Upper lobe of left lung (tissue), 6 donors: ENCODE results near the gene HEATR5A. TPM values are rescaled to one million over a fixed set of nuclear protein-coding genes. Genes with fewer than 3 reads are reported as not detected.

Source experiments
- ATAC-seq, 2 donors: fragments of 200-7000 bp; cut with Tn5 transposase; one replicate each; pipeline ENCODE4 v1.9.1; 2022; ENCODE audit warnings: mild to moderate bottlenecking in 2 of 2, moderate library complexity in 2 of 2; ENCODE audit not compliant: low FRiP score in 2 of 2
- DNase-seq, 2 donors: peaks; one replicate each; pipeline ENCODE4 v3.0.0-alpha.2; 2019 to 2020
- H3K27ac ChIP-seq, 4 donors: fragments of 200-600 bp; sonication (generic); one replicate each; pipeline ENCODE4 v1.5.1; 2016 to 2019
- H3K27me3 ChIP-seq, 4 donors: fragments of 200-600 bp; sonication (generic); one replicate each; pipeline ENCODE4 v1.5.1; 2017 to 2019
- H3K36me3 ChIP-seq, 4 donors: fragments of 200-600 bp; sonication (generic); one replicate each; pipeline ENCODE4 v1.5.1; 2016 to 2019
- H3K4me1 ChIP-seq, 4 donors: fragments of 200-600 bp; sonication (generic); one replicate each; pipeline ENCODE4 v1.5.1; 2018 to 2019
- H3K4me3 ChIP-seq, 4 donors: fragments of 200-600 bp; sonication (generic); one replicate each; pipeline ENCODE4 v1.5.1; 2017 to 2019; ENCODE audit warnings: mild to moderate bottlenecking in 2 of 4, moderate library complexity in 1 of 4
- H3K9me3 ChIP-seq, 4 donors: fragments of 200-600 bp; sonication (generic); one replicate each; pipeline ENCODE4 v1.5.1; 2018 to 2019
- CTCF ChIP-seq, 6 experiments: fragments of 450-650 bp in 4 of 6; fragments of 200-600 bp in 2 of 6; sonication (generic) in 2 of 6; IDR thresholded peaks; one replicate each; pipeline ENCODE4 v1.5.1; 2016 to 2019; ENCODE audit warnings: antibody characterized with exemption in 6 of 6
- EP300 ChIP-seq, 4 donors: sonication (generic); formaldehyde crosslinking; IDR thresholded peaks; one replicate each; pipeline ENCODE4 v1.5.1; 2017; ENCODE audit warnings: antibody characterized with exemption in 4 of 4, control low read depth in 2 of 4
- POLR2A ChIP-seq, 4 donors: fragments of 450-650 bp; IDR thresholded peaks; one replicate each; pipeline ENCODE4 v1.5.1; 2016 to 2017; ENCODE audit warnings: antibody characterized with exemption in 4 of 4, mild to moderate bottlenecking in 2 of 4
- POLR2AphosphoS5 ChIP-seq, 2 donors: sonication (generic); formaldehyde crosslinking; IDR thresholded peaks; one replicate each; pipeline ENCODE4 v1.5.1; 2017; ENCODE audit warnings: antibody characterized with exemption in 2 of 2
- WGBS, 2 donors: methylation state at CpG; one replicate each; pipeline ENCODE4 v1.1.5; 2017 to 2018; 5-methylcytosine and 5-hydroxymethylcytosine counted together
- total RNA-seq, 6 donors: library from RNA; depleted of rRNA in 4 of 6; stranded (reverse); fragments of >200 nt in 4 of 6; gene quantifications; one replicate each; pipeline versions ENCODE4 v1.1.0 to v1.2.1, GENCODE V29; 2016 to 2021
- donor health status: DM: no; HTN: no; CAD: no; lungs with moderate emphysema.
- donor health status: DM: no; HTN: yes; CAD: no; lungs with severe emphysema.

The HEATR5A gene
- total RNA-seq, 6 donors from 2014 or later, result 19.6 to 66.0 (median 39.3) TPM

- H3K4me1 ChIP-seq, result no peaks in the 10 kb centered on the region
- ATAC-seq (no peak), DNase-seq (no peak)
- peaks cover 0 to 7% (median 1%) of the 10 kb centered on the region in 4 donors for H3K9me3 ChIP-seq
- no peak overlapping the region for H3K27ac ChIP-seq
- H3K27me3 ChIP-seq, result no peaks in the 10 kb centered on the region
- H3K4me3 ChIP-seq, result no peak overlapping the region
- TF ChIP-seq POLR2A (IDR thresholded peaks at IDR 0.05), result no peak
- no peak for TF ChIP-seq POLR2AphosphoS5 (IDR thresholded peaks at IDR 0.05)
- TF ChIP-seq EP300 (IDR thresholded peaks at IDR 0.05), result no peak
- TF ChIP-seq CTCF (IDR thresholded peaks at IDR 0.05), result no peak
- H3K36me3 ChIP-seq, result no peaks in the 10 kb centered on the region
Observed at GRCh38 chr14:31275731-31276130, 144.6 kb downstream of the HEATR5A start.

- no peak overlapping the region for H3K4me3 ChIP-seq
- H3K36me3 ChIP-seq, result no peaks in the 10 kb centered on the region
- peaks cover 0 to 9% (median 0%) of the 10 kb centered on the region in 4 donors for H3K4me1 ChIP-seq
- TF ChIP-seq EP300 (IDR thresholded peaks at IDR 0.05), result no peak
- no peak for TF ChIP-seq CTCF (IDR thresholded peaks at IDR 0.05)
- TF ChIP-seq POLR2A (IDR thresholded peaks at IDR 0.05), result no peak
- no peak for TF ChIP-seq POLR2AphosphoS5 (IDR thresholded peaks at IDR 0.05)
- DNase-seq (no peak), ATAC-seq (no peak)
- H3K9me3 ChIP-seq, result peaks cover 0 to 6% (median 4%) of the 10 kb centered on the region in 4 donors
- WGBS, 2 donors, result 91 to 93% methylated on average over 8 of the region's 8 CpGs
- H3K27ac ChIP-seq, result no peak overlapping the region
- no peaks in the 10 kb centered on the region for H3K27me3 ChIP-seq
Observed at GRCh38 chr14:31271648-31272047, 148.7 kb downstream of the HEATR5A start.

- Histone ChIP-seq H3K9me3 (peaks cover 0 to 6% (median 0%) of the 10 kb centered on the region in 4 donors), H3K36me3 (no peaks in the 10 kb centered on the region), H3K4me1 (peaks cover 0 to 19% (median 0%) of the 10 kb centered on the region in 4 donors), H3K27me3 (no peaks in the 10 kb centered on the region), H3K27ac (no peak overlapping the region), H3K4me3 (no peak overlapping the region)
- peak; percentile 55 to 70 for ATAC-seq
- 81 to 90% methylated on average over 3 to 4 of the region's 4 CpGs for WGBS, 2 donors
- DNase-seq, result no peak
- TF ChIP-seq POLR2A (IDR thresholded peaks at IDR 0.05) (no peak), CTCF (IDR thresholded peaks at IDR 0.05) (peak in 2 of 6 experiments; percentile 17 to 44)
Observed at GRCh38 chr14:31270196-31270772, 150.1 kb downstream of the HEATR5A start.

GRCh38 chr14:31269634-31270195 lies 150.6 kb downstream of the HEATR5A start:
- Histone ChIP-seq H3K9me3 (peaks cover 0 to 6% (median 0%) of the 10 kb centered on the region in 4 donors), H3K4me1 (peaks cover 0 to 20% (median 0%) of the 10 kb centered on the region in 4 donors), H3K36me3 (no peaks in the 10 kb centered on the region), H3K27me3 (no peaks in the 10 kb centered on the region), H3K4me3 (no peak overlapping the region), H3K27ac (no peak overlapping the region)
- WGBS, 2 donors, result 85 to 87% methylated on average over 3 of the region's 3 CpGs
- DNase-seq (no peak), ATAC-seq (no peak)
- TF ChIP-seq POLR2AphosphoS5 (IDR thresholded peaks at IDR 0.05) (no peak), CTCF (IDR thresholded peaks at IDR 0.05) (no peak), EP300 (IDR thresholded peaks at IDR 0.05) (no peak), POLR2A (IDR thresholded peaks at IDR 0.05) (no peak)

- H3K27ac ChIP-seq, result no peak overlapping the region
- WGBS, 2 donors, result 58 to 64% methylated on average over 3 of the region's 3 CpGs
- TF ChIP-seq POLR2A (IDR thresholded peaks at IDR 0.05) (no peak), EP300 (IDR thresholded peaks at IDR 0.05) (no peak), CTCF (IDR thresholded peaks at IDR 0.05) (no peak), POLR2AphosphoS5 (IDR thresholded peaks at IDR 0.05) (no peak)
Observed at GRCh38 chr14:31268216-31268615, 152.1 kb downstream of the HEATR5A start.

More at GRCh38 chr14:31268216-31268615, 152.1 kb downstream of the HEATR5A start:
- Histone ChIP-seq H3K36me3 (no peaks in the 10 kb centered on the region), H3K27me3 (no peaks in the 10 kb centered on the region), H3K4me3 (no peak overlapping the region), H3K9me3 (peaks cover 0 to 6% (median 0%) of the 10 kb centered on the region in 4 donors), H3K4me1 (peaks cover 0 to 27% (median 8%) of the 10 kb centered on the region in 4 donors)
- ATAC-seq (no peak), DNase-seq (no peak)
